Parathyroid adenoma (tissue), 2 donors: ENCODE measurements around the gene GJC1.

ENCODE experiments used
- H2AFZ ChIP-seq: fragments of 300-600 bp; sonication (generic); one replicate; pipeline ENCODE4 v1.7.0; 2017; ENCODE audit warnings: antibody characterized with exemption, mild to moderate bottlenecking
- H3K27ac ChIP-seq: fragments of 300-600 bp; sonication (generic); one replicate; pipeline ENCODE4 v1.7.0; 2017
- H3K27me3 ChIP-seq: fragments of 300-600 bp; sonication (generic); one replicate; pipeline ENCODE4 v1.7.0; 2017; ENCODE audit warnings: low read length; ENCODE audit not compliant: control insufficient read depth, insufficient read depth
- H3K36me3 ChIP-seq: fragments of 300-600 bp; sonication (generic); one replicate; pipeline ENCODE4 v1.7.0; 2017; ENCODE audit warnings: low read length; ENCODE audit not compliant: control insufficient read depth, insufficient read depth
- H3K4me1 ChIP-seq: fragments of 300-600 bp; sonication (generic); one replicate; pipeline ENCODE4 v1.7.0; 2017; ENCODE audit warnings: control low read depth
- H3K4me2 ChIP-seq: fragments of 300-600 bp; sonication (generic); one replicate; pipeline ENCODE4 v1.7.0; 2017; ENCODE audit warnings: low read length
- H3K4me3 ChIP-seq: fragments of 300-600 bp; sonication (generic); one replicate; pipeline ENCODE4 v1.7.0; 2017; ENCODE audit warnings: low read depth, low read length
- H3K79me2 ChIP-seq: fragments of 300-600 bp; sonication (generic); one replicate; pipeline ENCODE4 v1.7.0; 2017; ENCODE audit warnings: control low read depth
- H3K9ac ChIP-seq: fragments of 300-600 bp; sonication (generic); one replicate; pipeline ENCODE4 v1.7.0; 2017; ENCODE audit warnings: mild to moderate bottlenecking
- H3K9me3 ChIP-seq: fragments of 300-600 bp; sonication (generic); one replicate; pipeline ENCODE4 v1.7.0; 2017; ENCODE audit warnings: low read length; ENCODE audit not compliant: control insufficient read depth
- TF ChIP-seq, protein P1 (sequence below): fragments of 300-600 bp; sonication (generic); IDR thresholded peaks from one replicate; pipeline ENCODE4 v1.7.0; 2017; ENCODE audit warnings: antibody characterized with exemption, mild to moderate bottlenecking
- donor health status: primary hyperparathyroidism.

GJC1 gene

DNA sequence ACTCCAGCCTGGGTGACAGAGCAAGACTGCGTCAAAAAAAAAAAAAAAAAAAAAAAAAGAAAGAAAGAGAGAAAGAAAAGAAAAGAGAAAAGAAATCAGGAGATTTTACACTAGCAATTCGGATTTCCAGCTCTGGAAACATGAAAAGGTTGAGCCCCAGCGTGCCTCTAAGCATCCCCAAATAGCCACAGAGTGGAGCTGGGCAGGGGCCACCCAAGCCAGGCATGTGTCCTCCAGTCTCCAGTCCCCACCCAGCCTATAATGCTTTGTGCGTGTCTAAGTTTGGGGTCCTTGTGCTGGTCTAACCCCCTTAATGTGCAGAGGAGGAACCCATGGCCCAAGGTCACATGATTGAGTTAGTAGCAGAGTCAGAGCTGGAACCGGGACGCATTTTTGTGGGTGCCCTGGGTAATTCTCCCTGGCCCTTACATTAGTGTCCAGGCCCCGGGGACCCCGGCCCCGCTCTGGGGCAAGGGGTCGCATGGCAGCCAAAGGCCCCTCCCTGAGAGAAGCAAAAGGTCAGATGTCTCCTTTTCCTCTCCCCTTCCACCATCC is 51.4 kb downstream of the GJC1 start:
- Histone ChIP-seq H2AFZ (peak overlapping the region; percentile 94), H3K9me3 (no peaks in the 10 kb centered on the region), H3K4me3 (peak overlapping the region; percentile 53), H3K4me1 (no peaks in the 10 kb centered on the region), H3K27ac (no peak overlapping the region), H3K79me2 (no peaks in the 10 kb centered on the region), H3K9ac (no peak overlapping the region), H3K27me3 (no peaks in the 10 kb centered on the region), H3K4me2 (peak overlapping the region; percentile 98), H3K36me3 (no peaks in the 10 kb centered on the region)
- TF ChIP-seq, protein P1, sequence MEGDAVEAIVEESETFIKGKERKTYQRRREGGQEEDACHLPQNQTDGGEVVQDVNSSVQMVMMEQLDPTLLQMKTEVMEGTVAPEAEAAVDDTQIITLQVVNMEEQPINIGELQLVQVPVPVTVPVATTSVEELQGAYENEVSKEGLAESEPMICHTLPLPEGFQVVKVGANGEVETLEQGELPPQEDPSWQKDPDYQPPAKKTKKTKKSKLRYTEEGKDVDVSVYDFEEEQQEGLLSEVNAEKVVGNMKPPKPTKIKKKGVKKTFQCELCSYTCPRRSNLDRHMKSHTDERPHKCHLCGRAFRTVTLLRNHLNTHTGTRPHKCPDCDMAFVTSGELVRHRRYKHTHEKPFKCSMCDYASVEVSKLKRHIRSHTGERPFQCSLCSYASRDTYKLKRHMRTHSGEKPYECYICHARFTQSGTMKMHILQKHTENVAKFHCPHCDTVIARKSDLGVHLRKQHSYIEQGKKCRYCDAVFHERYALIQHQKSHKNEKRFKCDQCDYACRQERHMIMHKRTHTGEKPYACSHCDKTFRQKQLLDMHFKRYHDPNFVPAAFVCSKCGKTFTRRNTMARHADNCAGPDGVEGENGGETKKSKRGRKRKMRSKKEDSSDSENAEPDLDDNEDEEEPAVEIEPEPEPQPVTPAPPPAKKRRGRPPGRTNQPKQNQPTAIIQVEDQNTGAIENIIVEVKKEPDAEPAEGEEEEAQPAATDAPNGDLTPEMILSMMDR: no peak

DNA sequence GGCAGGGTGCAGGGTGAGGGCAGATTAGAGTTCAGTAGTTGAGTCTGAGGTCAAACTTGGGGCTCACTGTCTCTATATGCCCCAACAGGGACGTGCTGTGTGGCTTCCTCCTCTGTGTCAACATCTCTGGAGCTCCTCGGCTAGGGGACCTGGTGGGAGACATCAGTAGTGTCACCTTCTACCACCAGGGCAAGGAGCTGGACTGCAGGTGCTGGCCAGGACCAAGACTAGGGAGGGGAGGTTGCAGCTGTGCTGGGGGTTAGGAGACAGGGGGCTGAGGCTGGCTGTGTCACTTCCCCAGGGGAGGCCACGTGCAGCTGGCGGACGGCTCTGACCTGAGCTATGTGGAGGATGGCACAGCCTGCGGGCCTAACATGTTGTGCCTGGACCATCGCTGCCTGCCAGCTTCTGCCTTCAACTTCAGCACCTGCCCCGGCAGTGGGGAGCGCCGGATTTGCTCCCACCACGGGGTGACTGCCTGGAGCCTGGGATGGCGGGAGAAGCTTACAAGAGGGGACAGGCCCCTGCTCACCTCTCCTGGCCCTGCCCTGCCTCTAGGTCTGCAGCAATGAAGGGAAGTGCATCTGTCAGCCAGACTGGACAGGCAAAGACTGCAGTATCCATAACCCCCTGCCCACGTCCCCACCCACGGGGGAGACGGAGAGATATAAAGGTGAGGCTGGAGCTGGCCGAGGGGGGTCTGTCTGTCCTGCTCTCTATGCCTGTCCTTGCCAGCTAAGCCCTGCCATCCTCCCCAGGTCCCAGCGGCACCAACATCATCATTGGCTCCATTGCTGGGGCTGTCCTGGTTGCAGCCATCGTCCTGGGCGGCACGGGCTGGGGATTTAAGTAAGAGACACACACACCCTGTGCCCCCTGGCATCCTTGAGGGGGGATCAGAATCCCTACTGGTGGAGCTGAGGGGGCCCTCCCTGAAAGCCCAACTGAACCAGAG is 52.4 kb downstream of the GJC1 start:
- Histone ChIP-seq H3K4me3 (no peak overlapping the region), H3K9me3 (no peaks in the 10 kb centered on the region), H3K36me3 (no peaks in the 10 kb centered on the region), H3K4me1 (no peaks in the 10 kb centered on the region), H3K9ac (no peak overlapping the region), H3K79me2 (no peaks in the 10 kb centered on the region), H3K4me2 (no peak overlapping the region), H3K27me3 (no peaks in the 10 kb centered on the region), H2AFZ (no peak overlapping the region), H3K27ac (no peak overlapping the region)
- TF ChIP-seq, protein P1: no peak

DNA sequence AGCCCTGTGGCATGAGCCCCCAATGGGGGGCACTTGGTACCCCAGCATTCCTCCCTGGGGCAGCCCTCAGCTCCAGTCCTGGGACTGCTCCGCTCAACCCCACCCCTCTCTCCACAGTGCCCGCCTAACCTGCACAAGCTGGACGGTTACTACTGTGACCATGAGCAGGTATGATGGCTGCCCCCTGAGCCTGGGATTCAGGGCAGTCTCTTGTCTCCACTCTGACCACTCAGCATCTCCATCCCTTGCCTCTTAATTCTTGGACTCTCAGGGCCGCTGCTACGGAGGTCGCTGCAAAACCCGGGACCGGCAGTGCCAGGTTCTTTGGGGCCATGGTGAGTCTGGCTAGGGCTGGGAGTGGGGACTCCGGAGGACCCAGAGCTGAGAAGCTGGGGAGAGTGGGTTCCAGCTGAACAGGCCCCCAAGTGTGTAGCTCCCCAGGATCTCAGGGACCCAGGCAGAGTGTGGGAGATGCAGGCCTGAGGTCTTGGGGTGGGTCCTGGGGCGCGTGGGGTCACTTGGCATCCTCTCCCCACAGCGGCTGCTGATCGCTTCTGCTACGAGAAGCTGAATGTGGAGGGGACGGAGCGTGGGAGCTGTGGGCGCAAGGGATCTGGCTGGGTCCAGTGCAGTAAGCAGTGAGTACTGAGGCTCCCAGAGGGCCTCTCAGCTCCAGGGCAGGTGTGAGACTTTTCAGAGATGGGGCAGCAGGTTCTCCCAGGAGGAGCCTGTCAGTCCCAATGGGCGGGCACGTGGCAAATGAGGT is 53.3 kb downstream of the GJC1 start:
- H3K27ac ChIP-seq: no peak overlapping the region
- H3K79me2 ChIP-seq: no peaks in the 10 kb centered on the region
- H3K36me3 ChIP-seq: no peaks in the 10 kb centered on the region
- H3K4me2 ChIP-seq: no peak overlapping the region
- H3K27me3 ChIP-seq: no peaks in the 10 kb centered on the region
- H3K4me1 ChIP-seq: no peaks in the 10 kb centered on the region
- H2AFZ ChIP-seq: no peak overlapping the region
- no peak overlapping the region for H3K4me3 ChIP-seq
- TF ChIP-seq, protein P1: no peak
- H3K9ac ChIP-seq: no peak overlapping the region
- H3K9me3 ChIP-seq: no peaks in the 10 kb centered on the region

DNA sequence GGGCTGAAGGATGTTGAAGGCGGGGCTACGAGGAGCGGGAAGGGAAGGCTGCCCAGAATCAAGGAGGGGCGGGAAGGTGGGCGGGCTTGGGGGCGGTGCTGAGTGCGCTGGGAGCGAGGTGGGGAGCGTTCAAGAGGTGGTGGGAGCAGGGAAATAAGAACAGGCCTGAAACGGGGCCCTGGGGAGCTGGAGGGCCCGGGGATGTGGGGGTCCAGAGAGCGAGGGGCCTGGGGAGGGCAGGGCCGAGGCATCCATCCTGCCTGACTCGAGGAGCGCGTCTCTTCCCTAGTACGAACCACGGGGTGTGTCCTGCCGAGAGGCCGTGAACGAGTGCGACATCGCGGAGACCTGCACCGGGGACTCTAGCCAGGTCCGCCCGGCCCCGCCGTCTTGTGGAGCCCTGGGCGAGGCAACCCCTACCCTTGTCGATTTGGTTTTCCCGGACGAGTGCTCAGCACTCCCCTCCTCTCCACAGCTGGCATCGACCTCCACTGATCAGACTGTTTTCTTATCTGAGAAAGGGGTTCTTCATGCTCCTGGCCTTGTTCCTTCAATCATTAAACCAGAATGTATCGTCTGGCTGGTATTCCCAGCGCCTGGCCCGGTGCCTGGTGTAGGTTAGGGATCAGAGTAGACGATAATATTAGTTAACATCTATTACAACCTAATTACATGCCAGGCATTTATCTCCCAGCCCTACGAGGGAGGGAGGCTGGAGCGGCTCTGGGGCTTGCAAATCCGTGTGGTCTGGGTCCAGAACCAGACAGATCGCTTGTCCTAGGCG is 54.1 kb downstream of the GJC1 start:
- Histone ChIP-seq H3K9me3 (no peaks in the 10 kb centered on the region), H3K4me1 (no peaks in the 10 kb centered on the region), H3K27ac (no peak overlapping the region), H3K36me3 (no peaks in the 10 kb centered on the region), H3K9ac (no peak overlapping the region), H3K4me2 (peak overlapping the region; percentile 90), H3K27me3 (no peaks in the 10 kb centered on the region), H3K4me3 (peak overlapping the region; percentile 46), H3K79me2 (no peaks in the 10 kb centered on the region), H2AFZ (peak overlapping the region; percentile 69)
- TF ChIP-seq, protein P1: no peak
